B cell (primary cell): ENCODE data around the gene CMTR1. TPM values are rescaled to one million over a fixed set of nuclear protein-coding genes. Genes with fewer than 3 reads are reported as not detected.

Experiments
- ATAC-seq: fragments of 200-7000 bp; cut with Tn5 transposase; one replicate; pipeline ENCODE4 v1.10.0; 2021; ENCODE audit warnings: low read depth, mild to moderate bottlenecking, moderate number of reproducible peaks, moderate library complexity
- CTCF ChIA-PET: fragments of 350-600 bp; sonication (Branson Sonifier 250); formaldehyde crosslinking; loops from one replicate; lab custom pipeline; 2021; ENCODE audit warnings: antibody characterized with exemption, inconsistent platforms; lab: Charles Lee
- POLR2A ChIA-PET: fragments of 350-600 bp; sonication (Branson Sonifier 250); formaldehyde crosslinking; loops from one replicate; lab custom pipeline; 2021; ENCODE audit warnings: antibody characterized with exemption; lab: Charles Lee
- DNase-seq: peaks from one replicate; pipeline ENCODE4 v3.0.0; 2013
- H2AFZ ChIP-seq: 2 replicates; pipeline ENCODE4 v1.6.1; 2012; ENCODE audit warnings: mild to moderate bottlenecking, low read depth, low read length; ENCODE audit not compliant: insufficient read depth, poor library complexity, severe bottlenecking
- H3K27ac ChIP-seq, 2 donors: 1 replicate in 1 of 2; 2 replicates in 1 of 2; pipeline ENCODE4 v1.5.1; 2012 to 2013; ENCODE audit warnings: low read length in 2 of 2, mild to moderate bottlenecking in 2 of 2, moderate library complexity in 1 of 2
- H3K27me3 ChIP-seq, 4 experiments: fragments of 200-600 bp in 1 of 4; sonication (generic) in 1 of 4; replicated peaks in 1 of 4; 1 replicate in 2 of 4; 2 replicates in 2 of 4; pipeline versions ENCODE4 v1.6.1 to v1.7.0; 2013 to 2016; ENCODE audit warnings: low read length in 3 of 4, mild to moderate bottlenecking in 2 of 4, mixed read lengths in 1 of 4, moderate library complexity in 1 of 4; ENCODE audit not compliant: insufficient read depth in 4 of 4, control insufficient read depth in 3 of 4; ENCODE audit errors: control extremely low read depth in 1 of 4
- H3K36me3 ChIP-seq, 2 experiments: replicated peaks in 1 of 2; 1 replicate in 1 of 2; 2 replicates in 1 of 2; pipeline versions ENCODE4 v1.6.1 to v1.7.1; 2013; ENCODE audit warnings: low read length in 1 of 2; ENCODE audit not compliant: insufficient read depth in 2 of 2, control insufficient read depth in 1 of 2; ENCODE audit errors: control extremely low read depth in 1 of 2, extremely low read depth in 1 of 2
- H3K4me1 ChIP-seq, 2 donors: fragments of 200-600 bp in 1 of 2; sonication (generic) in 1 of 2; 1 replicate in 1 of 2; 2 replicates in 1 of 2; pipeline versions ENCODE4 v1.5.1 to v1.6.1; 2013 to 2017; ENCODE audit warnings: low read length in 2 of 2; ENCODE audit not compliant: control insufficient read depth in 2 of 2, insufficient read depth in 2 of 2
- H3K4me2 ChIP-seq: replicated peaks from 2 replicates; pipeline ENCODE3; 2012; ENCODE audit warnings: mild to moderate bottlenecking, low read depth, low read length; ENCODE audit not compliant: poor library complexity, severe bottlenecking
- H3K4me3 ChIP-seq, 5 experiments: fragments of 200-600 bp in 1 of 5; sonication (generic) in 1 of 5; 1 replicate in 3 of 5; 2 replicates in 2 of 5; pipeline versions ENCODE4 v1.5.1 to v1.7.0; 2011 to 2016; ENCODE audit warnings: low read length in 4 of 5, mild to moderate bottlenecking in 4 of 5, low read depth in 2 of 5, control low read depth in 1 of 5, moderate library complexity in 1 of 5; ENCODE audit not compliant: insufficient read depth in 1 of 5; ENCODE audit errors: control extremely low read depth in 1 of 5, extremely low read depth in 1 of 5
- H3K79me2 ChIP-seq: fragments of 200-600 bp; sonication (generic); one replicate; pipeline ENCODE4 v1.6.0; 2016; ENCODE audit warnings: low read length; ENCODE audit not compliant: control insufficient read depth, insufficient read depth
- H3K9ac ChIP-seq: fragments of 200-600 bp; sonication (generic); 2 replicates; pipeline ENCODE4 v1.6.1; 2017; ENCODE audit warnings: mild to moderate bottlenecking, low read length, moderate library complexity
- H3K9me3 ChIP-seq, 3 donors: one replicate each; pipeline versions ENCODE4 v1.6.1 to v1.7.1; 2013; ENCODE audit warnings: low read length in 2 of 3; ENCODE audit not compliant: control insufficient read depth in 2 of 3, insufficient read depth in 1 of 3; ENCODE audit errors: control extremely low read depth in 1 of 3
- H4K20me1 ChIP-seq: 2 replicates; pipeline ENCODE4 v1.6.0; 2012; ENCODE audit warnings: mild to moderate bottlenecking, low read length; ENCODE audit not compliant: insufficient read depth, control insufficient read depth, poor library complexity, severe bottlenecking
- H3K27ac Mint-ChIP-seq: one replicate; pipeline ENCODE4 v1.8.0; 2021; ENCODE audit warnings: mixed read lengths
- H3K27me3 Mint-ChIP-seq: one replicate; pipeline ENCODE4 v1.8.0; 2021; ENCODE audit warnings: mixed read lengths
- H3K4me1 Mint-ChIP-seq: one replicate; pipeline ENCODE4 v1.8.0; 2021; ENCODE audit warnings: mixed read lengths
- H3K4me3 Mint-ChIP-seq: one replicate; pipeline ENCODE4 v1.8.0; 2021; ENCODE audit warnings: mixed read lengths
- H3K9me3 Mint-ChIP-seq: one replicate; pipeline ENCODE4 v1.8.0; 2022; ENCODE audit warnings: mixed read lengths; ENCODE audit not compliant: insufficient read depth
- CTCF ChIP-seq: fragments of 200-600 bp; IDR thresholded peaks from one replicate; pipeline ENCODE4 v1.8.0; 2022; ENCODE audit warnings: antibody characterized with exemption, mild to moderate bottlenecking
- EZH2 ChIP-seq: IDR thresholded peaks from 2 replicates; pipeline ENCODE4 v1.6.1; 2012; ENCODE audit warnings: borderline replicate concordance, low read depth, mild to moderate bottlenecking, moderate library complexity, low read length; ENCODE audit not compliant: insufficient read depth, poor library complexity, severe bottlenecking
- WGBS: methylation state at CpG from one replicate; pipeline ENCODE4 v1.1.5; 2013; ENCODE audit warnings: missing lambda C conversion rate; ENCODE audit not compliant: insufficient coverage; 5-methylcytosine and 5-hydroxymethylcytosine counted together
- intact Hi-C: fragments of 100-400 bp; cut with micrococcal nuclease; formaldehyde crosslinking; loops from one replicate; pipeline ENCODE4 v1.10.0; 2022
- polyA plus RNA-seq: library from polyadenylated mRNA; depleted of rRNA; stranded (reverse); fragments of >200 nt; gene quantifications from 2 replicates; pipeline ENCODE4 v1.2.3, GENCODE V29; 2012
- total RNA-seq, 2 donors: library from RNA; stranded (reverse); fragments of 120-200 nt in 1 of 2; gene quantifications; 1 replicate in 1 of 2; 2 replicates in 1 of 2; pipeline versions ENCODE4 v1.2.3 to v1.2.4, GENCODE V29; 2013 to 2022

CMTR1 gene
- total and polyA plus RNA-seq, 2 donors (not counting 1 experiment from before 2014, with no cell fraction given) = 46.0 to 82.9 TPM

- ATAC-seq (no peak), DNase-seq (no peak)
- Mint-ChIP-seq H3K4me1 (peaks cover 16% of the 10 kb centered on the region), H3K27ac (no peak overlapping the region), H3K27me3 (no peaks in the 10 kb centered on the region), H3K4me3 (no peak overlapping the region), H3K9me3 (no peaks in the 10 kb centered on the region)
- peaks cover 0 to 37% of the 10 kb centered on the region in 2 experiments for H3K36me3 ChIP-seq
- peaks cover 5% of the 10 kb centered on the region for H4K20me1 ChIP-seq
- no peaks in the 10 kb centered on the region for H3K27me3 ChIP-seq
- H3K4me3 ChIP-seq = no peak overlapping the region
- no peak overlapping the region for H3K9ac ChIP-seq
- no peak overlapping the region for H2AFZ ChIP-seq
- no peak for TF ChIP-seq EZH2
- no peak for TF ChIP-seq CTCF
- CTCF ChIA-PET = interaction anchor here (0.7 to 3.9 kb wide), 16 partner anchors 10 to 207 kb away, joined by 3 to 47 read pairs (median 3); no protein-coding TSS in a partner anchor
- no peaks in the 10 kb centered on the region for H3K9me3 ChIP-seq
- H3K79me2 ChIP-seq = peaks cover 5% of the 10 kb centered on the region
- H3K27ac ChIP-seq = no peak overlapping the region
- H3K4me2 ChIP-seq = no peak overlapping the region
- H3K4me1 ChIP-seq = peaks cover 3 to 22% of the 10 kb centered on the region in 2 donors
- intact Hi-C loops = no loop called here
- 97% methylated on average over 9 of the region's 10 CpGs for WGBS
- POLR2A ChIA-PET = no interaction called here
These were observed 52.3 kb downstream of the CMTR1 start for GRCh38 chr6:37485291-37485702.

- no peaks in the 10 kb centered on the region for H3K27me3 Mint-ChIP-seq
- TF ChIP-seq CTCF (no peak), EZH2 (no peak)
- POLR2A ChIA-PET = no interaction called here
- peaks cover 19% of the 10 kb centered on the region for H3K4me1 Mint-ChIP-seq
- Histone ChIP-seq H3K36me3 (peaks cover 0 to 30% of the 10 kb centered on the region in 2 experiments), H4K20me1 (peaks cover 5% of the 10 kb centered on the region), H3K9ac (no peak overlapping the region), H3K79me2 (peaks cover 11% of the 10 kb centered on the region), H3K27me3 (no peaks in the 10 kb centered on the region), H3K4me2 (no peak overlapping the region), H2AFZ (no peak overlapping the region), H3K4me1 (peaks cover 3 to 32% of the 10 kb centered on the region in 2 donors), H3K9me3 (no peaks in the 10 kb centered on the region), H3K4me3 (no peak overlapping the region), H3K27ac (no peak overlapping the region)
- intact Hi-C loops = no loop called here
- ATAC-seq (no peak), DNase-seq (no peak)
- CTCF ChIA-PET = interaction anchor here (1.9 to 3.9 kb wide), 2 partner anchors 79 to 205 kb away, joined by 5 to 47 read pairs; no protein-coding TSS in a partner anchor
- no peak overlapping the region for H3K27ac Mint-ChIP-seq
- no peaks in the 10 kb centered on the region for H3K9me3 Mint-ChIP-seq
- WGBS = 96% methylated on average over 6 of the region's 8 CpGs
- H3K4me3 Mint-ChIP-seq = no peak overlapping the region
These were observed 53.3 kb downstream of the CMTR1 start for GRCh38 chr6:37486121-37486839.
